MCF 10A (cell line): ENCODE results near the gene TMCO4. TPM values are rescaled to one million over a fixed set of nuclear protein-coding genes. Genes with fewer than 3 reads are reported as not detected.

ENCODE experiments used
- BruUV-seq: library from RNA; stranded (reverse); fragments of 400-500 nt; replicated peaks from 2 replicates; lab custom pipeline; 2021; lab: Mats Ljungman, UMichigan
- CTCF ChIA-PET: fragments of 300-600 bp; sonication (Branson Sonifier 250); formaldehyde crosslinking; extraction: SDS; loops from one replicate; lab custom pipeline; 2021; ENCODE audit warnings: antibody characterized with exemption, inconsistent platforms; lab: Yijun Ruan, JAX
- POLR2A ChIA-PET: fragments of 300-600, 350-650 bp; sonication (Branson Sonifier 250); formaldehyde crosslinking; extraction: SDS; loops from one replicate; lab custom pipeline; 2020; ENCODE audit warnings: antibody characterized with exemption, inconsistent platforms; lab: Yijun Ruan, JAX
- DNase-seq: peaks from one replicate; pipeline ENCODE4 v3.0.0-alpha.2; 2018; ENCODE audit not compliant: unreplicated experiment
- H3K27ac Mint-ChIP-seq: one replicate; pipeline ENCODE4 v1.8.0; 2022; ENCODE audit warnings: mild to moderate bottlenecking, low read depth, mixed read lengths; ENCODE audit not compliant: unreplicated experiment
- H3K27me3 Mint-ChIP-seq: one replicate; pipeline ENCODE4 v1.8.0; 2022; ENCODE audit warnings: mixed read lengths; ENCODE audit not compliant: insufficient read depth, unreplicated experiment
- H3K36me3 Mint-ChIP-seq: one replicate; pipeline ENCODE4 v1.8.0; 2022; ENCODE audit warnings: mild to moderate bottlenecking, moderate library complexity, mixed read lengths; ENCODE audit not compliant: insufficient read depth, unreplicated experiment
- H3K4me1 Mint-ChIP-seq: one replicate; pipeline ENCODE4 v1.8.0; 2022; ENCODE audit warnings: mixed read lengths; ENCODE audit not compliant: insufficient read depth, unreplicated experiment
- H3K4me3 Mint-ChIP-seq: one replicate; pipeline ENCODE4 v1.8.0; 2022; ENCODE audit warnings: mild to moderate bottlenecking, moderate library complexity, mixed read lengths; ENCODE audit not compliant: unreplicated experiment
- H3K9me3 Mint-ChIP-seq: one replicate; pipeline ENCODE4 v1.8.0; 2022; ENCODE audit warnings: mixed read lengths; ENCODE audit not compliant: unreplicated experiment
- CTCF ChIP-seq: fragments of 200-600 bp; IDR thresholded peaks from one replicate; pipeline ENCODE4 v1.8.0; 2022; ENCODE audit warnings: antibody characterized with exemption, mild to moderate bottlenecking; ENCODE audit not compliant: unreplicated experiment
- intact Hi-C: fragments of 100-400 bp; cut with micrococcal nuclease; formaldehyde crosslinking; loops from 2 replicates; pipeline ENCODE4 v1.14.1; 2022
- total RNA-seq: library from RNA; stranded (reverse); gene quantifications from 2 replicates; pipeline ENCODE4 v1.2.3, GENCODE V29; 2022

The TMCO4 gene
- total RNA-seq, 1 experiment from 2014 or later: 20.5 TPM

- POLR2A ChIA-PET: no interaction called here
These were observed 45.8 kb upstream of the TMCO4 start for GRCh38 chr1:19845555-19845954.

GRCh38 chr1:19844731-19845495 lies 45.2 kb upstream of the TMCO4 start:
- ChIA-PET CTCF (interaction anchor here (0.6 kb wide), 1 partner anchor 184 kb away, joined by 3 read pairs; no protein-coding TSS in a partner anchor), POLR2A (no interaction called here)
- no peak overlapping the region for H3K27ac Mint-ChIP-seq
- TF ChIP-seq CTCF: no peak
- no peak overlapping the region for H3K4me3 Mint-ChIP-seq
- intact Hi-C loops: no loop called here
- H3K36me3 Mint-ChIP-seq: no peaks in the 10 kb centered on the region
- no peaks in the 10 kb centered on the region for H3K27me3 Mint-ChIP-seq
- H3K9me3 Mint-ChIP-seq: no peaks in the 10 kb centered on the region
- H3K4me1 Mint-ChIP-seq: no peaks in the 10 kb centered on the region
- BruUV-seq: no TSS peak
- no peak for DNase-seq

More at GRCh38 chr1:19845555-19845954, 45.8 kb upstream of the TMCO4 start:
- BruUV-seq: no TSS peak
- no peaks in the 10 kb centered on the region for H3K27me3 Mint-ChIP-seq
- intact Hi-C loops: no loop called here
- no peak for DNase-seq
- no peak overlapping the region for H3K27ac Mint-ChIP-seq
- no peak for TF ChIP-seq CTCF
- no peaks in the 10 kb centered on the region for H3K4me1 Mint-ChIP-seq
- no peaks in the 10 kb centered on the region for H3K36me3 Mint-ChIP-seq
- CTCF ChIA-PET: interaction anchor here (0.6 to 1.5 kb wide), 2 partner anchors 37 to 184 kb away, joined by 3 to 4 read pairs; partner anchors contain the start of gene OTUD3
- no peak overlapping the region for H3K4me3 Mint-ChIP-seq
- H3K9me3 Mint-ChIP-seq: no peaks in the 10 kb centered on the region

GRCh38 chr1:19840228-19840627 lies 40.5 kb upstream of the TMCO4 start:
- Mint-ChIP-seq H3K4me1 (no peaks in the 10 kb centered on the region), H3K27me3 (peaks cover 12% of the 10 kb centered on the region), H3K36me3 (no peaks in the 10 kb centered on the region), H3K9me3 (no peaks in the 10 kb centered on the region), H3K27ac (no peak overlapping the region), H3K4me3 (no peak overlapping the region)
- ChIA-PET CTCF (interaction anchor here (0.6 to 0.7 kb wide), 2 partner anchors 189 to 291 kb away, joined by 3 read pairs; no protein-coding TSS in a partner anchor), POLR2A (no interaction called here)
- BruUV-seq: no TSS peak
- intact Hi-C loops: no loop called here
- no peak for TF ChIP-seq CTCF
- no peak for DNase-seq

- intact Hi-C loops: no loop called here
- Mint-ChIP-seq H3K9me3 (no peaks in the 10 kb centered on the region), H3K4me3 (no peak overlapping the region), H3K27me3 (peaks cover 14% of the 10 kb centered on the region), H3K27ac (no peak overlapping the region), H3K36me3 (no peaks in the 10 kb centered on the region), H3K4me1 (no peaks in the 10 kb centered on the region)
- BruUV-seq: no TSS peak
- DNase-seq: no peak
- no peak for TF ChIP-seq CTCF
- POLR2A ChIA-PET: no interaction called here
- CTCF ChIA-PET: no interaction called here
These were observed 38.1 kb upstream of the TMCO4 start for GRCh38 chr1:19837866-19838265.
